Neural crest cell (in vitro differentiated cells): Measurements from ENCODE around the gene DPY19L2. TPM values are rescaled to one million over a fixed set of nuclear protein-coding genes. Genes with fewer than 3 reads are reported as not detected.
"Not testable (repeated sequence)": the region's sequence is repeated elsewhere in the genome, so short reads cannot be mapped to it uniquely, and the experiment has no call there.

Source experiments
- DNase-seq: peaks from one replicate; pipeline ENCODE4 v3.0.0; 2021; ENCODE audit warnings: low read depth, mixed read lengths, low spot score
- H3K27ac Mint-ChIP-seq: one replicate; pipeline ENCODE4 v1.8.0; 2021; ENCODE audit warnings: mild to moderate bottlenecking, mixed read lengths; ENCODE audit not compliant: unreplicated experiment
- H3K27me3 Mint-ChIP-seq: 2 replicates; pipeline ENCODE4 v1.8.0; 2021; ENCODE audit warnings: low read depth, mild to moderate bottlenecking, mixed read lengths
- H3K36me3 Mint-ChIP-seq: 2 replicates; pipeline ENCODE4 v1.8.0; 2021; ENCODE audit warnings: low read depth, mild to moderate bottlenecking, mixed read lengths
- H3K4me1 Mint-ChIP-seq: 2 replicates; pipeline ENCODE4 v1.8.0; 2021; ENCODE audit warnings: mixed read lengths
- H3K4me3 Mint-ChIP-seq: one replicate; pipeline ENCODE4 v1.8.0; 2021; ENCODE audit warnings: mild to moderate bottlenecking, mixed read lengths
- H3K9me3 Mint-ChIP-seq: 2 replicates; pipeline ENCODE4 v1.8.0; 2021; ENCODE audit warnings: mixed read lengths
- total RNA-seq: library from RNA; stranded (reverse); gene quantifications from 2 replicates; pipeline ENCODE4 v1.2.1, GENCODE V29; 2021

Gene DPY19L2
- total RNA-seq, 1 donor from 2014 or later: 25.2 TPM

DNA sequence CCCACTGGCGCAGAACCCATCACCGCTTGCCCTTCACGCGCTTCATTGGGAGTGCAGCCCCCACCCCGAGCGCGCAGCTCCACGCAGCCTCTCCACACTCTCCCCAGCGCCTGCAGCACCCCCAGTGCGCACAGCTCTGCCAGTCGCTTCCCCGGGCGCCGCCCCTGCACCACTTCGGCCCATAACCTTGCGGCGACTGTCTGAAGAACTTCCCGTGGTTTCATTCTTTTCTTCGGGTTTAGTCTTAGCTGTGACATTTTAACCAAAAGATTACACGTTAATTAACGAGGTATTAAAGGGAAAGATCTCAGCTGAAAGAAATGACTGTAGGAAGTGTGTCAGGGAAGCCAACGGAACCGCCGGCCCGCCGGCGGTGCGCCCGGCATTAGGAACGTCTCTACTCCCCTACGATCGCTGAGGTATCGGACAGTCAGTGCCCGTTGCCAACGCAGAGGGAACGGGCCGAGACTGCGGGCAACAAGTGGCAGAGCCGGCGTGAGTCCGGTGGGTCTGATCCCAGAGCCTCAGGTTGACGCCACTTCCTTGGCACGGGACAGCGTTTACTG lies 590 bp upstream of the DPY19L2 start:
- H3K27me3 Mint-ChIP-seq: peaks cover 34% of the 10 kb centered on the region
- peaks cover 29% of the 10 kb centered on the region for H3K4me1 Mint-ChIP-seq
- H3K27ac Mint-ChIP-seq, H3K9me3 Mint-ChIP-seq, H3K36me3 Mint-ChIP-seq: not testable (repeated sequence)
- peak; percentile 4 for DNase-seq
- peak overlapping the region; percentile 90 for H3K4me3 Mint-ChIP-seq

DNA sequence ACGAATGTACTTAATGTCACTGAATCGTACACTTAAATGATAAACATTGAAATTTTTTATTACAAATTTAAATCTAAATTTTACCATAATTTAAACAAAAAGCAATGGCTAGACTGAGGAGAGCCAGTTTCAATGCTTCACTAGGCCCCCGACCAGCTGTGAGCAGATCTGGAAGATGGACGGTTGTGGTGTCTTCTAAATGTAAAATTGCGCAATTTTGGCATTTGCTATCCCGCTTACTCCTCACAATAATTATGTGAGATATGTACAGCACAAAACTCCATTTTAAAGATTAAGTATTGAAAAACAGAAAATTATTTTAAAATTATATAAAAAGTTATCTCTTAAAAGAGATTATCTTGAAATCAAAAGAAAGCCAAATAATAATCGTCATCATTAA lies 5.3 kb downstream of the DPY19L2 start:
- not testable (repeated sequence) for H3K27me3 Mint-ChIP-seq, H3K36me3 Mint-ChIP-seq, H3K9me3 Mint-ChIP-seq, H3K27ac Mint-ChIP-seq, H3K4me3 Mint-ChIP-seq, DNase-seq
- H3K4me1 Mint-ChIP-seq: peaks cover 24% of the 10 kb centered on the region

DNA sequence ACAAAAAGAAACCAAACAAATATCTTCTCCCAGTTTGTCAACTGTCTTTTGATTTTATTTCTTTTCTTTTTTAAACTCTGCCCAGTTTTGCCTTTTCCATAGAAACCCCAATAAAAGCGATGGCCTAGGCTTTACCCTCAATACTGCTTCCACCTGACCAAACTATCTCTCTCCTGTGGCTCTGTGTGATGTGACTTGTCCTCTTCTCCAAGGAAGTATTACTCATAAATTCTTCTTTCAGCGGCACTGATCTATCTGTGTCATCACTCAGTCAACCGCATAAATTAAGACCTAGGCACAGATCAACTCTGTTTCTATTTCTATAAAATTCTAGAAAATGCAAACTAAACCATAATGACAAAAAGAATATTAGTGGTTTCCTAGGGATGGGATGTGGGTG lies 9.8 kb downstream of the DPY19L2 start:
- not testable (repeated sequence) for H3K27ac Mint-ChIP-seq, H3K27me3 Mint-ChIP-seq, H3K36me3 Mint-ChIP-seq, H3K4me1 Mint-ChIP-seq, DNase-seq, H3K9me3 Mint-ChIP-seq, H3K4me3 Mint-ChIP-seq

DNA sequence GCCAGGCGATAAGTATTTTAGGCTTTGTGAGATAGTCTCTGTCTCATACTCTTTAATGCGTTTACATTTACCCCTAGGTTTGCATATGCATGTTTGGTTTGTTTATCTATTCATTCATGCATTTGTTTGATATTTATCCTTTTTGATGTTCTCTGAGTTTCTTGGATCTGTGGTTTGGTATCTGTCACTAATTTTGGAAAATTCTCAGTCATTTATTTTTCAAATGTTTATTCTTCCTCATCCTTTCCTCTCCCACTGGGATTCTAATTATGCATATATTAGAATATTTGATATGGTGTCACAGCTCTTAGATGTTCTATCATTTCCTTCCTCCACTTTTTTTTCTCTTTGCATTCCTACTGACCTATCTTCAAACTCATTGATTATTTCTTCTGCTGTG lies 11.9 kb downstream of the DPY19L2 start:
- DNase-seq, H3K36me3 Mint-ChIP-seq, H3K4me3 Mint-ChIP-seq, H3K27me3 Mint-ChIP-seq, H3K27ac Mint-ChIP-seq, H3K4me1 Mint-ChIP-seq, H3K9me3 Mint-ChIP-seq: not testable (repeated sequence)

DNA sequence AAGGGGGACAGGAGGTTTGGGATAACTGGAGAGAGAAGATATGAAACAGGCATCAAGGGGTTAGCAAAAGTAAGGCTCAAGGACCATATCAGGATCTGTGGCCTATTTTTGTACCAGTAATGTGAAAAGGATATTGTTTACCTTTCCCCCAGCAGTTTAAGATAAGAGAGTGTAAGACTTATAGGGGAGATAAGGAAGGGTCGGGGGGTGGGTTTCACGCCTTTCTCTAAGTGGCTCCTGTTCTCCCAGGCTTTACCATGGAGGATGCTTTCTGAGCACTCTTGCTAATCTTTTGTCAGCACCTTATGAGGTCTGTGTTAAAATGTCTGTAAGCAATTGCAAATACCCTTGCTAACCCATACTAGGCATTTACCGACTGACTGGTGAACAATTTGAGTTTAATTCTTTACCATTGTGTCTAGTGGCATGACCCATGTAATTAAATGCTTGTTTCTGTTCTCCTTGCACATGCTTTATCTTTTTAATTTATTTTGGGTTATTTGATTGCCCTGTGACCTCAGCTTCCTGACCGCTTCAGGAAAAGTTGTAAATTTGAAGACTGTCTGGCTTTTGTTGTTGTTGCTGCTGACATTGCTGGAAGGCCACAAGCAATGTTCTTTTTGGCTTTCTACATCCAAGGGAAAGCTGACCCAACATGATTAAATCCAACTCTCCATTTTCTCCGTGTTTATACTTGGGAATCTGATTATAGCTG lies 12.6 kb downstream of the DPY19L2 start:
- not testable (repeated sequence) for H3K36me3 Mint-ChIP-seq, H3K4me3 Mint-ChIP-seq, H3K27me3 Mint-ChIP-seq, H3K27ac Mint-ChIP-seq, H3K4me1 Mint-ChIP-seq, DNase-seq, H3K9me3 Mint-ChIP-seq

DNA sequence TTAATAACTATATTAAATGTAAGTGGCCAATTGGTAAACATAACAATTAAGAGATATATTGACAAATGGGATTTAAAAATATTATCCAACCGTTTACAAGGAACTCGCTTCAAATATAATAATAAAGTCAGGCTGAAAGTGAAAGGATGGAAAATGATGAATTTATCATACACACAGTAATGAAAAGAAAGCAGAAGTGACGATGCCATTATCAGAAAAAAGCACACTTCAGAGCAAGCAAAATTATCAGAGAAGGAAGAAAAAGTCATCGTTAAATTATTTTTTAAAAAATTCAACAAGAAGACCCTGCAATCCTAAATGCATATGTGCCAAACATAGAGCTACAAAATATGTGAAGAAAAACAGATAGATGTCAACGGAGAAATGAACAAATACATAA lies 13.8 kb downstream of the DPY19L2 start:
- DNase-seq, H3K9me3 Mint-ChIP-seq, H3K27me3 Mint-ChIP-seq, H3K27ac Mint-ChIP-seq, H3K4me3 Mint-ChIP-seq, H3K4me1 Mint-ChIP-seq: not testable (repeated sequence)
- peaks cover 14% of the 10 kb centered on the region for H3K36me3 Mint-ChIP-seq

DNA sequence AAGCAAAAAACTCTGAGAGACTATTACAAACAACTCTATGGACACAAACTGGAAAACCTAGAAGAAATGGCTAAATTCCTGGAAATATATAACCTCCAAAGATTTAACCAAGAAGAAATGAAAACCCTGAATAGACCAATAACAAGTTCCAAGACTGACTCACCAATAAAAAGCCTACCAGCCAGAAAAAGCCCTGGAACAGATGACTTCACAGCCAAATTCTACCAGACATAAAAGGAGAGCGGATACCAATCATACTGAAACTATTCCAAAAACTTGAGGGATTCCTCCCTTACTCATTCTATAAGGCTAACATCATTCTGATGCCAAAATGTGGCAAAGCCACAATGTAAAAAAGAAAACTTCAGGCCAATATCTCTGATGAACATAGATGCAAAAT lies 18.8 kb downstream of the DPY19L2 start:
- H3K27me3 Mint-ChIP-seq, H3K9me3 Mint-ChIP-seq, H3K4me3 Mint-ChIP-seq, DNase-seq, H3K4me1 Mint-ChIP-seq, H3K27ac Mint-ChIP-seq: not testable (repeated sequence)
- peaks cover 15% of the 10 kb centered on the region for H3K36me3 Mint-ChIP-seq

DNA sequence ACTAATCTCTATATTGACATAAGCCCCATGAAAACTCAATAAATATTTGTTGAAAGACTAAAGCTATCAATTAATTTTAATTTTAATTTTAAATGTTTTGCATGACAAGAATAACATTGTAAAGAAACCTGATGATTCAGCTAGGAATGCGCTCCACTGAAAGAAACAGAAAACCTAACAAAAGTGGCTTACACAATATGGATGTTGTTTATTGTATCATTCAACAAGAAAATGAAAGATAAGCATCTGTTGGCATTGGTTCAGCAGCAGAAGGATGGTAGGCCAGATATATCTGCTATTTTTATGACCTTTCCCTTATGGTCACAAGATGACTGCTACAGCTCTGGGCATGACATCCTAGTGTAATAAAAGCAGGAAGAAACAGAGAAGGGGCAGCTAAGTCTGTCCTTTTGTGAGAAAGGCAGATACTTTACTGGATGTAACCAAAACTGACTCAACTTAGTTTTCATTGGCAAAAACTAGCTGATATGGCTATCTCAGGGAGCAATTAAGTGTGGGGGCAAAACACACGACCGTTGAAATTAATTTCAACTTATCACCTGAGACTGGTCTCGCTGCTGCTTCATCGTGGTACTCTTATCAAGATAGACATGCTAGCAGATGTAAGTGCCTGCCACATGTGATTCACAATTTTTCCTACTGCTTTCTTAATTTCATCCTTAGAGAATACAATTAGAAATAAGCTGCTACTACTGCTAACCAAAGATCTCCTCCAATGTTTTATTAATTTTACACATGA lies 24.7 kb downstream of the DPY19L2 start:
- H3K9me3 Mint-ChIP-seq, H3K27ac Mint-ChIP-seq, H3K27me3 Mint-ChIP-seq, DNase-seq, H3K4me1 Mint-ChIP-seq, H3K4me3 Mint-ChIP-seq: not testable (repeated sequence)
- peaks cover 14% of the 10 kb centered on the region for H3K36me3 Mint-ChIP-seq

DNA sequence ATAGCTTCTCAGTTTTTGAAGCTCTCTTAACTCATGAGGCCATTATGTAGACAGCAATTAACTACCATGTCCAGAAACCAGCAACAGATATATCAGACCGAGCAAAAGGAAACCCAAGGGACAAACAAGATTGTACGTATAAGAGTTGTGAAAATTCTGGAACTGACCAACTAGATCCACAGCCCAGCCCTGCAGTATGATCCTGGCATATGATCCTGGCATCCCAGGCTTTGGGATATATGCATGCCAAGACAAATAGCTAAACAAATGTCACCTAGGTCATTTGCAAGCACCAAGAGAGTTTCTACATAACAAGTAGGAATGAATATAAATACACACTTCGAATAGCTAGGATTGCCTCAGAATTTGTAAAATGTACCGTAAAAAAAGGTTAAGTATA lies 44.0 kb downstream of the DPY19L2 start:
- H3K4me3 Mint-ChIP-seq, DNase-seq, H3K9me3 Mint-ChIP-seq, H3K4me1 Mint-ChIP-seq, H3K27ac Mint-ChIP-seq, H3K27me3 Mint-ChIP-seq: not testable (repeated sequence)
- H3K36me3 Mint-ChIP-seq: peaks cover 13% of the 10 kb centered on the region

DNA sequence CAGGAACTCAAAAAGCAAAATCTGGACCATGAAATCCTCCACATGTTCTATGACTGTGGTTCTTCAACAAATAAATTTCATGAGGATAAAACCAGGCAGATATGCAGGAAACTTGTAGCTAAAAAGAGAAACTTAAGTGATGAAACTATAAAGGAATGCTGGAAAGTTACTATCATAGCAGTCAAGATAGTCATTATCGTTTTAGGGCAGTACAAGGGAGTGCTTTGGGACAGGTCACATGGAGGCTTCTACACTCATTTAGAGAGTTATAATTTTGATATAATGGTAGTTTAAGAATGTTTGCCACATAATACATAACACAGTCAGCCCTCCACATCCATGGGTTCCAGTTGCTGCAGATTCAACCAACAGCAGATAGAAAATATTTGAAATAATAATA lies 52.7 kb downstream of the DPY19L2 start:
- not testable (repeated sequence) for H3K4me1 Mint-ChIP-seq, H3K9me3 Mint-ChIP-seq, DNase-seq, H3K27me3 Mint-ChIP-seq, H3K36me3 Mint-ChIP-seq, H3K27ac Mint-ChIP-seq, H3K4me3 Mint-ChIP-seq

DNA sequence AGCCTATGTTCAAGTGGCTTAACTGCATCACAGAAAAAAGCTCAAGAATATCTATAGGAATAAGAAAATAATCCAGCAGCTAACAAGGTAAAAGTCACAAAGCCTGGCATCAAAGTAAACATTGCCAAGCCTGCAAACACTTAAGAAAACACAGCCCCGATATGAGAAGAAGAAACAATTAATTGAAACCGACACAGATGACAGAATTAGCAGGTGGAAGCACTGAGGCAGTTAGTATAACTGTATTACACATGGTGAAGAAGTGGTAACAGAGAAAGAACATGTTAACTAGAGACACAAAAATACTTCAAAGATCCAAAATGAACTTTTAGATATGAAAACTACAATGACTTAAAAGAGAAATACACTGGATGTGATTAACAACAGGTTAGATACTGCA lies 57.0 kb downstream of the DPY19L2 start:
- not testable (repeated sequence) for H3K27me3 Mint-ChIP-seq, H3K36me3 Mint-ChIP-seq

DNA sequence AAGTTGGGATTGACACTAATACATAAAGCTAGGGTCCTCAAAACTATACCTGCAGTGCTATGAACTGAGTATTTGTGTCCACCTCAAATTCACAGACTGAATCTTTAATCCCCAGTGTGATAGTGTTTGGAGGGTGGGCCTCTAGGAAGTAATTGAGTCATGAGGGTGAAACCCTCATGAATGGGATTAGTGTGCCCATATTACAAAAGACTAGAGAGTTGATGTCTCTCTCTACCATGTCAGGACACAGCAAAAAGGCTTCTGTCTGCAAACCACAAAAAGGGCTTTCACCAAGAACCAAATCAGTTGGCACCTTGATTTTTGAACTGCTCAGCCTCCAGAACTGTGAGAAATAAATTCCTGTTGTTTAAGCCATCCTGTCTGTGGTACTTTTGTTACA lies 59.0 kb downstream of the DPY19L2 start:
- not testable (repeated sequence) for DNase-seq, H3K36me3 Mint-ChIP-seq, H3K9me3 Mint-ChIP-seq, H3K4me3 Mint-ChIP-seq, H3K27ac Mint-ChIP-seq, H3K4me1 Mint-ChIP-seq, H3K27me3 Mint-ChIP-seq

More for the DNA sequence above, 57.0 kb downstream of the DPY19L2 start:
- H3K4me1 Mint-ChIP-seq, DNase-seq, H3K27ac Mint-ChIP-seq, H3K9me3 Mint-ChIP-seq, H3K4me3 Mint-ChIP-seq: not testable (repeated sequence)

DNA sequence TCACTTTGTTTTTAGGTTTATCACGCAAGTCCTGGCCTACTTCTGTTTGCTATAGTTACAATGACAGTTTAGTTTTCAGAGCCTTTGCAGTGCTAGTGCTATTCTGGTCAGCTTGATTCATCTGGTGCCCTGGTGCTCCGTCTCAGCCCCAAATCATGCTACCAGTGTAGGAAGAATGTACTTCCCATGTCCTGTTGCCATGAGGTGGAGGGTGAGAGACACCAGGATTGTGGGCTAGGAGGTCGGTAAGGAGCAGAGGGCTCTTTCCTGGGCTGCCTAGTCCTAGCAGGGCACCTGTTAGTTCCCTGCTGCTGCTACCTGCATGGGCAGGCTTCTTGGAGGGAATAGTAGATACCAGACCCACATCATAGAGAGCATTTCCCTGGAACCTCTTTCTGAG lies 63.3 kb downstream of the DPY19L2 start:
- H3K4me1 Mint-ChIP-seq, H3K27me3 Mint-ChIP-seq, H3K9me3 Mint-ChIP-seq, DNase-seq, H3K27ac Mint-ChIP-seq, H3K4me3 Mint-ChIP-seq: not testable (repeated sequence)
- H3K36me3 Mint-ChIP-seq: peaks cover 23% of the 10 kb centered on the region

DNA sequence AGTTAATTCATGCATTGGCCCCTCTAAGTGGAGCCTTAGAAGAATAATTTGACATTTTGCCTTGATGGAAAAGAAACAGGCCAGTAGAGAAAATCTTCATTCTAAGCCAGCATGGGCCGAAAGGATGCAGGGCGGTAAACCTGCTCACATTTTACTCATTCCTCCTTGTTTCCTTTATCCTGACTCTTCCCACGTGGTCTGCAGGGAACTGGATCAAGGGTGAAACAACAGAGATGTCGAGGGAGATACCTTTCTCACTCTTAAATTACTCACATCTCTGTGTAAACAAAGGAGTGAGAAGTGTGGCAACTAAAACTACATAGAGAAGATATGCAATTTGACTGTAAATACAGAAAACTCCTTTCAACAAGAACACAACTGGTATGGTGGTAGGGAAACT lies 73.5 kb downstream of the DPY19L2 start:
- not testable (repeated sequence) for DNase-seq, H3K27ac Mint-ChIP-seq, H3K4me3 Mint-ChIP-seq, H3K36me3 Mint-ChIP-seq, H3K4me1 Mint-ChIP-seq, H3K27me3 Mint-ChIP-seq, H3K9me3 Mint-ChIP-seq
